ENCODE data around the gene ZSCAN2. TPM values are rescaled to one million over a fixed set of nuclear protein-coding genes. Genes with fewer than 3 reads are reported as not detected.
A peak's percentile ranks its signal among the peaks of the same experiment; 100 is the strongest.
"Not testable (repeated sequence)": the region's sequence is repeated elsewhere in the genome, so short reads cannot be mapped to it uniquely, and the experiment has no call there.

Gene ZSCAN2
- total RNA-seq, 1 donor from 2014 or later, result 16.2 TPM

GRCh38 chr15:84568021-84568420 lies 32.8 kb upstream of the ZSCAN2 start:
- FAIRE-seq, result not testable (repeated sequence)

GRCh38 chr15:84570164-84570735 lies 30.6 kb upstream of the ZSCAN2 start:
- Mint-ChIP-seq H3K4me1 (ENCODE audit: low read depth, unreplicated experiment) (peaks cover 16% of the 10 kb centered on the region), H3K9me3 (ENCODE audit: unreplicated experiment) (no peaks in the 10 kb centered on the region)
- peak; percentile 6 for DNase-seq (ENCODE audit: low read depth)

More at GRCh38 chr15:84568021-84568420, 32.8 kb upstream of the ZSCAN2 start:
- not testable (repeated sequence) for H3K4me1 ChIP-seq (ENCODE audit: insufficient read depth, low read length); H3K9me3 Mint-ChIP-seq (ENCODE audit: unreplicated experiment); H3K27me3 ChIP-seq (ENCODE audit: insufficient read depth, low read length); H3K9me3 ChIP-seq (ENCODE audit: insufficient read depth, low read depth, low read length); DNase-seq (ENCODE audit: low read depth); H3K9ac ChIP-seq (ENCODE audit: low read length); H3K27ac Mint-ChIP-seq (ENCODE audit: unreplicated experiment); H3K27me3 Mint-ChIP-seq (ENCODE audit: low read depth, unreplicated experiment); H3K36me3 Mint-ChIP-seq (ENCODE audit: low read depth, unreplicated experiment); H3K36me3 ChIP-seq (ENCODE audit: insufficient read depth, low read length); H4K20me1 ChIP-seq (ENCODE audit: insufficient read depth, low read length); H3K4me2 ChIP-seq (ENCODE audit: low read length); H2AFZ ChIP-seq (ENCODE audit: low read depth, low read length); H3K27ac ChIP-seq (ENCODE audit: low read depth, low read length); H3K4me3 ChIP-seq (ENCODE audit: insufficient read depth, low read depth, low read length); H3K79me2 ChIP-seq (ENCODE audit: insufficient read depth, low read length)
- H3K4me3 Mint-ChIP-seq (ENCODE audit: unreplicated experiment), result peak overlapping the region; percentile 37
- peaks cover 15% of the 10 kb centered on the region for H3K4me1 Mint-ChIP-seq (ENCODE audit: low read depth, unreplicated experiment)

DNA sequence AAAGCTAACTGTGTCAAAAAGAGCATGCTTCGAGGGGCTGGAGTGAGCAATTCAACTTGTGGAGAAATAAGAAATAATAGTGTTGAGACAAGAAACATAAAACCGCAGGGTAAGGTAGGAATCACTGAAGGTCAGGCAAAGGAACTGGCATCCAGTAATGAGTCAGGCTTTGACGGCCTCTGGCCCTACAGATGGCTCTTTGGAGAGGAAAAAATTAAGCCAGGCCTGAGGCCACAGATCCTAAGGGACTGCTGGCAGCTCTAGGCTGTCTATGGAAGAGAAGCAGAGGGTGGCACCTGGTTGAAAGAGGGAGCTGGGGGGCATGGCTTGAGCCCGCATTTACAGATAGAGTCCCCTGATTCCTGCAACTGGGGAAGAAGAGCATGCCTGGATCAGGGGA lies 28.6 kb upstream of the ZSCAN2 start:
- Histone ChIP-seq H3K4me1 (ENCODE audit: insufficient read depth, low read length) (peaks cover 4% of the 10 kb centered on the region), H3K4me2 (ENCODE audit: low read length) (no peak overlapping the region), H3K79me2 (ENCODE audit: insufficient read depth, low read length) (no peaks in the 10 kb centered on the region), H2AFZ (ENCODE audit: low read depth, low read length) (no peak overlapping the region), H3K27ac (ENCODE audit: low read depth, low read length) (no peak overlapping the region), H4K20me1 (ENCODE audit: insufficient read depth, low read length) (no peaks in the 10 kb centered on the region), H3K36me3 (ENCODE audit: insufficient read depth, low read length) (no peaks in the 10 kb centered on the region), H3K9ac (ENCODE audit: low read length) (no peak overlapping the region), H3K9me3 (ENCODE audit: insufficient read depth, low read depth, low read length) (no peaks in the 10 kb centered on the region), H3K27me3 (ENCODE audit: insufficient read depth, low read length) (no peaks in the 10 kb centered on the region), H3K4me3 (ENCODE audit: insufficient read depth, low read depth, low read length) (no peak overlapping the region)
- no peak overlapping the region for H3K27ac Mint-ChIP-seq (ENCODE audit: unreplicated experiment)
- H3K4me3 Mint-ChIP-seq (ENCODE audit: unreplicated experiment), result no peak overlapping the region
- H3K4me1 Mint-ChIP-seq (ENCODE audit: low read depth, unreplicated experiment), result peaks cover 15% of the 10 kb centered on the region
- no peak for TF ChIP-seq EZH2 (IDR thresholded peaks at IDR 0.05; ENCODE audit: insufficient read depth, low read length)
- TF ChIP-seq, protein P1, sequence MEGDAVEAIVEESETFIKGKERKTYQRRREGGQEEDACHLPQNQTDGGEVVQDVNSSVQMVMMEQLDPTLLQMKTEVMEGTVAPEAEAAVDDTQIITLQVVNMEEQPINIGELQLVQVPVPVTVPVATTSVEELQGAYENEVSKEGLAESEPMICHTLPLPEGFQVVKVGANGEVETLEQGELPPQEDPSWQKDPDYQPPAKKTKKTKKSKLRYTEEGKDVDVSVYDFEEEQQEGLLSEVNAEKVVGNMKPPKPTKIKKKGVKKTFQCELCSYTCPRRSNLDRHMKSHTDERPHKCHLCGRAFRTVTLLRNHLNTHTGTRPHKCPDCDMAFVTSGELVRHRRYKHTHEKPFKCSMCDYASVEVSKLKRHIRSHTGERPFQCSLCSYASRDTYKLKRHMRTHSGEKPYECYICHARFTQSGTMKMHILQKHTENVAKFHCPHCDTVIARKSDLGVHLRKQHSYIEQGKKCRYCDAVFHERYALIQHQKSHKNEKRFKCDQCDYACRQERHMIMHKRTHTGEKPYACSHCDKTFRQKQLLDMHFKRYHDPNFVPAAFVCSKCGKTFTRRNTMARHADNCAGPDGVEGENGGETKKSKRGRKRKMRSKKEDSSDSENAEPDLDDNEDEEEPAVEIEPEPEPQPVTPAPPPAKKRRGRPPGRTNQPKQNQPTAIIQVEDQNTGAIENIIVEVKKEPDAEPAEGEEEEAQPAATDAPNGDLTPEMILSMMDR (IDR thresholded peaks at IDR 0.05; ENCODE audit: insufficient read depth, low read depth, low read length), result no peak
- no peaks in the 10 kb centered on the region for H3K9me3 Mint-ChIP-seq (ENCODE audit: unreplicated experiment)
- DNase-seq (ENCODE audit: low read depth) (no peak), FAIRE-seq (no peak)
- no peaks in the 10 kb centered on the region for H3K27me3 Mint-ChIP-seq (ENCODE audit: low read depth, unreplicated experiment)
- H3K36me3 Mint-ChIP-seq (ENCODE audit: low read depth, unreplicated experiment), result no peaks in the 10 kb centered on the region

More at GRCh38 chr15:84570164-84570735, 30.6 kb upstream of the ZSCAN2 start:
- Histone ChIP-seq H3K4me2 (ENCODE audit: low read length) (peak overlapping the region; percentile 90), H3K4me1 (ENCODE audit: insufficient read depth, low read length) (peaks cover 4% of the 10 kb centered on the region), H3K27me3 (ENCODE audit: insufficient read depth, low read length) (no peaks in the 10 kb centered on the region), H3K9ac (ENCODE audit: low read length) (peak overlapping the region; percentile 91), H3K9me3 (ENCODE audit: insufficient read depth, low read depth, low read length) (no peaks in the 10 kb centered on the region), H4K20me1 (ENCODE audit: insufficient read depth, low read length) (peaks cover 1% of the 10 kb centered on the region), H3K4me3 (ENCODE audit: insufficient read depth, low read depth, low read length) (peak overlapping the region; percentile 82), H3K27ac (ENCODE audit: low read depth, low read length) (peak overlapping the region; percentile 78), H2AFZ (ENCODE audit: low read depth, low read length) (peak overlapping the region; percentile 98), H3K36me3 (ENCODE audit: insufficient read depth, low read length) (no peaks in the 10 kb centered on the region), H3K79me2 (ENCODE audit: insufficient read depth, low read length) (peaks cover 4% of the 10 kb centered on the region)
- Mint-ChIP-seq H3K36me3 (ENCODE audit: low read depth, unreplicated experiment) (peaks cover 3% of the 10 kb centered on the region), H3K4me3 (ENCODE audit: unreplicated experiment) (peak overlapping the region; percentile 89), H3K27me3 (ENCODE audit: low read depth, unreplicated experiment) (no peaks in the 10 kb centered on the region), H3K27ac (ENCODE audit: unreplicated experiment) (peak overlapping the region; percentile 77)
- no peak for FAIRE-seq
- no peak for TF ChIP-seq EZH2 (IDR thresholded peaks at IDR 0.05; ENCODE audit: insufficient read depth, low read length)
- TF ChIP-seq, protein P1 (IDR thresholded peaks at IDR 0.05; ENCODE audit: insufficient read depth, low read depth, low read length), result no peak

All from astrocyte (in vitro differentiated cells and primary cell).